ENCODE data around the gene ORM2. TPM values are rescaled to one million over a fixed set of nuclear protein-coding genes. Genes with fewer than 3 reads are reported as not detected.

Gene ORM2
- polyA plus RNA-seq, 1 of the 3 experiments (the other 2 are of a cell fraction), result not detected

- no peak for DNase-seq
- H3K9me2 ChIP-seq, result no peaks in the 10 kb centered on the region
- H3K4me2 ChIP-seq, result no peak overlapping the region
- H3K9ac ChIP-seq, result no peak overlapping the region
- WGBS (ENCODE audit: low lambda C conversion rate), result 82% methylated on average over 11 of the region's 11 CpGs
- H3K36me3 ChIP-seq (replicated peaks in 1 of 2; ENCODE audit: control insufficient read depth in 1 of 2, insufficient read depth in 2 of 2, low read length in 1 of 2), result peaks cover 10 to 49% of the 10 kb centered on the region in 2 experiments
- no peaks in the 10 kb centered on the region for H3K27me3 ChIP-seq (ENCODE audit: insufficient read depth)
- H3F3A ChIP-seq (replicated peaks; ENCODE audit: insufficient read depth), result peaks cover 7% of the 10 kb centered on the region
- no peaks in the 10 kb centered on the region for H4K20me1 ChIP-seq (ENCODE audit: insufficient read depth)
- H3K4me3 ChIP-seq (ENCODE audit: low read depth in 2 of 2, low read length in 1 of 2), result no peak overlapping the region
- ChIA-PET CTCF (interaction anchor here (0.6 to 17.8 kb wide), 33 partner anchors 15 to 1292 kb away, joined by 3 to 269 read pairs (median 8); partner anchors contain the start of genes AMBP, COL27A1 and KIF12), POLR2A (no interaction called here)
- no peak overlapping the region for H3K27ac ChIP-seq (ENCODE audit: low read depth in 2 of 2, low read length in 1 of 2)
- no peak for TF ChIP-seq NFIC (IDR thresholded peaks at IDR 0.05; ENCODE audit: borderline replicate concordance)
- no peak for TF ChIP-seq RAD21 (IDR thresholded peaks at IDR 0.05; ENCODE audit: low read length)
- no peak overlapping the region for H2AFZ ChIP-seq (ENCODE audit: low read depth)
- H3K79me2 ChIP-seq (ENCODE audit: insufficient read depth), result no peaks in the 10 kb centered on the region
- H3K9me3 ChIP-seq, result peaks cover 10% of the 10 kb centered on the region; the same call in 1 of the 2 replicates
- H3K4me1 ChIP-seq (ENCODE audit: control insufficient read depth in 1 of 2, insufficient read depth in 2 of 2, low read depth in 1 of 2, low read length in 1 of 2), result peaks cover 11 to 13% of the 10 kb centered on the region in 2 experiments; a peak in 1 of 4 replicates
These were observed 37.6 kb upstream of the ORM2 start for GRCh38 chr9:114291886-114292590.

GRCh38 chr9:114294664-114295063 lies 35.0 kb upstream of the ORM2 start:
- peaks cover 10 to 70% of the 10 kb centered on the region in 2 experiments for H3K36me3 ChIP-seq (replicated peaks in 1 of 2; ENCODE audit: control insufficient read depth in 1 of 2, insufficient read depth in 2 of 2, low read length in 1 of 2)
- DNase-seq, result no peak
- no peaks in the 10 kb centered on the region for H3K79me2 ChIP-seq (ENCODE audit: insufficient read depth)
- no peak for TF ChIP-seq GABPA (IDR thresholded peaks at IDR 0.05; ENCODE audit: low read depth)
- no peak for TF ChIP-seq REST (IDR thresholded peaks at IDR 0.05; ENCODE audit: low read depth, low read length)
- no peak for TF ChIP-seq EZH2phosphoT487 (IDR thresholded peaks at IDR 0.05; ENCODE audit: borderline replicate concordance, low read depth)
- TF ChIP-seq CHD2 (IDR thresholded peaks at IDR 0.05; ENCODE audit: low read length, partially characterized antibody), result no peak
- no peak for TF ChIP-seq ELF1 (IDR thresholded peaks at IDR 0.05)
- TF ChIP-seq FOSL2 (IDR thresholded peaks at IDR 0.05; ENCODE audit: borderline replicate concordance, low read depth), result no peak
- TF ChIP-seq RXRA (IDR thresholded peaks at IDR 0.05; ENCODE audit: borderline replicate concordance, low read depth), result no peak
- no peak for TF ChIP-seq NRF1 (IDR thresholded peaks at IDR 0.05; ENCODE audit: low read depth, low read length)
- no peak for TF ChIP-seq EP300 (IDR thresholded peaks at IDR 0.05; ENCODE audit: borderline replicate concordance in 1 of 2, low read depth in 1 of 2, low read length in 1 of 2)
- no peak for TF ChIP-seq MXI1 (IDR thresholded peaks at IDR 0.05; ENCODE audit: low read depth, low read length)
- no peak for TF ChIP-seq FOXM1 (IDR thresholded peaks at IDR 0.05; ENCODE audit: low read depth)
- TF ChIP-seq IRF3 (IDR thresholded peaks at IDR 0.05; ENCODE audit: low read depth, low read length), result no peak
- TF ChIP-seq ZBTB33 (IDR thresholded peaks at IDR 0.05; ENCODE audit: borderline replicate concordance, low read depth), result no peak
- no peak for TF ChIP-seq YY1 (IDR thresholded peaks at IDR 0.05; ENCODE audit: low read depth)
- no peak for TF ChIP-seq JUND (IDR thresholded peaks at IDR 0.05)
- TF ChIP-seq TEAD4 (IDR thresholded peaks at IDR 0.05; ENCODE audit: borderline replicate concordance, insufficient read depth), result no peak
- TF ChIP-seq MEF2A (IDR thresholded peaks at IDR 0.05; ENCODE audit: borderline replicate concordance, low read depth), result no peak
- ChIA-PET CTCF (interaction anchor here (1.1 to 17.8 kb wide), 4 partner anchors 23 to 211 kb away, joined by 3 to 269 read pairs (median 68); no protein-coding TSS in a partner anchor), POLR2A (no interaction called here)
- peaks cover 13% of the 10 kb centered on the region for H3F3A ChIP-seq (replicated peaks; ENCODE audit: insufficient read depth)
- H3K9me2 ChIP-seq, result no peaks in the 10 kb centered on the region
- no peak overlapping the region for H3K4me2 ChIP-seq
- H3K27me3 ChIP-seq (ENCODE audit: insufficient read depth), result no peaks in the 10 kb centered on the region
- no peak overlapping the region for H3K27ac ChIP-seq (ENCODE audit: low read depth in 2 of 2, low read length in 1 of 2)
- peaks cover 10% of the 10 kb centered on the region; the same call in 1 of the 2 replicates for H3K9me3 ChIP-seq
- H3K4me3 ChIP-seq (ENCODE audit: low read depth in 2 of 2, low read length in 1 of 2), result no peak overlapping the region
- H2AFZ ChIP-seq (ENCODE audit: low read depth), result no peak overlapping the region
- no peak overlapping the region for H3K9ac ChIP-seq
- H3K4me1 ChIP-seq (ENCODE audit: control insufficient read depth in 1 of 2, insufficient read depth in 2 of 2, low read depth in 1 of 2, low read length in 1 of 2), result no peaks in the 10 kb centered on the region
- no peaks in the 10 kb centered on the region for H4K20me1 ChIP-seq (ENCODE audit: insufficient read depth)

Measured in SK-N-SH (cell line).